Calu3 (cell line): ENCODE data around the gene BPIFB3. TPM values are rescaled to one million over a fixed set of nuclear protein-coding genes. Genes with fewer than 3 reads are reported as not detected.

Experiments used
- BruUV-seq: library from RNA; stranded (reverse); fragments of 400-500 nt; replicated peaks from 2 replicates; lab custom pipeline; 2021; lab: Mats Ljungman, UMichigan
- CTCF ChIA-PET: fragments of 300-600 bp; sonication (Branson Sonifier 250); formaldehyde crosslinking; loops from one replicate; lab custom pipeline; 2022; ENCODE audit warnings: antibody characterized with exemption; lab: Charles Lee
- DNase-seq: peaks from one replicate; pipeline ENCODE4 v3.0.0; 2022
- H3K27ac Mint-ChIP-seq: one replicate; pipeline ENCODE4 v1.8.0; 2022; ENCODE audit warnings: mixed read lengths; ENCODE audit not compliant: unreplicated experiment
- H3K27me3 Mint-ChIP-seq: one replicate; pipeline ENCODE4 v1.8.0; 2022; ENCODE audit warnings: mixed read lengths; ENCODE audit not compliant: unreplicated experiment
- H3K36me3 Mint-ChIP-seq: one replicate; pipeline ENCODE4 v1.8.0; 2022; ENCODE audit warnings: mild to moderate bottlenecking, moderate library complexity, mixed read lengths; ENCODE audit not compliant: insufficient read depth, unreplicated experiment
- H3K4me1 Mint-ChIP-seq: one replicate; pipeline ENCODE4 v1.8.0; 2022; ENCODE audit warnings: mild to moderate bottlenecking, low read depth, mixed read lengths; ENCODE audit not compliant: unreplicated experiment
- H3K4me3 Mint-ChIP-seq: one replicate; pipeline ENCODE4 v1.8.0; 2022; ENCODE audit warnings: mild to moderate bottlenecking, low read depth, moderate library complexity, mixed read lengths; ENCODE audit not compliant: unreplicated experiment
- H3K9me3 Mint-ChIP-seq: one replicate; pipeline ENCODE4 v1.8.0; 2022; ENCODE audit warnings: low read depth, mixed read lengths; ENCODE audit not compliant: unreplicated experiment
- intact Hi-C: fragments of 100-400 bp; cut with micrococcal nuclease; formaldehyde crosslinking; loops from one replicate; pipeline ENCODE4 v1.10.0; 2022; ENCODE audit not compliant: unreplicated experiment
- total RNA-seq: library from RNA; stranded (reverse); gene quantifications from 2 replicates; pipeline ENCODE4 v1.2.3, GENCODE V29; 2022
- TF ChIP-seq, protein P1 (sequence below): fragments of 200-600 bp; IDR thresholded peaks from one replicate; pipeline ENCODE4 v1.8.0; 2022; ENCODE audit warnings: antibody characterized with exemption; ENCODE audit not compliant: unreplicated experiment

BPIFB3 gene
- total RNA-seq, 1 experiment from 2014 or later, result not detected

DNA sequence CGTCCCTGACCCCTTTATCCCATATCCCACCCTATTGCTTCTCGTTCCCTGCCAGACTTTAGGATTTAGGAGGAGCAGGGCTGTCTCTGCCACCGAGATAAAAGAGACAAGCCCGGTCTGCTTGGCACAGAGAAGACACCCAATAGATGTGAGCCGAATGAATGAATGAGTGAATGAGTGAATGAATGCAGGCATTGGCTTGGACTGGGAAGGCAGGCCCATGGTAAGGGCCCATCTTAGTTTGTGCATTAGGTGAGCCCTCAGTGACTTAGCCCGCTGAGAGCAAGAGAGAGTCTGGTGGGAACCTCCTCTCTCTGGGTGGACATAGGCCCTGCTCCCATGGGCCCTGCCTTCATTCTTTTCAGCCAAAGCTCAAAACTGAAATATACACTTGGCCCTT lies 23.1 kb upstream of the BPIFB3 start:
- no peaks in the 10 kb centered on the region for H3K4me1 Mint-ChIP-seq
- no peak for DNase-seq
- H3K27me3 Mint-ChIP-seq, result no peaks in the 10 kb centered on the region
- no TSS peak for BruUV-seq
- no peaks in the 10 kb centered on the region for H3K9me3 Mint-ChIP-seq
- CTCF ChIA-PET, result interaction anchor here (0.6 kb wide), 1 partner anchor 1446 kb away, joined by 3 read pairs; no protein-coding TSS in a partner anchor
- intact Hi-C loops, result no loop called here
- no peak overlapping the region for H3K27ac Mint-ChIP-seq
- TF ChIP-seq, protein P1, sequence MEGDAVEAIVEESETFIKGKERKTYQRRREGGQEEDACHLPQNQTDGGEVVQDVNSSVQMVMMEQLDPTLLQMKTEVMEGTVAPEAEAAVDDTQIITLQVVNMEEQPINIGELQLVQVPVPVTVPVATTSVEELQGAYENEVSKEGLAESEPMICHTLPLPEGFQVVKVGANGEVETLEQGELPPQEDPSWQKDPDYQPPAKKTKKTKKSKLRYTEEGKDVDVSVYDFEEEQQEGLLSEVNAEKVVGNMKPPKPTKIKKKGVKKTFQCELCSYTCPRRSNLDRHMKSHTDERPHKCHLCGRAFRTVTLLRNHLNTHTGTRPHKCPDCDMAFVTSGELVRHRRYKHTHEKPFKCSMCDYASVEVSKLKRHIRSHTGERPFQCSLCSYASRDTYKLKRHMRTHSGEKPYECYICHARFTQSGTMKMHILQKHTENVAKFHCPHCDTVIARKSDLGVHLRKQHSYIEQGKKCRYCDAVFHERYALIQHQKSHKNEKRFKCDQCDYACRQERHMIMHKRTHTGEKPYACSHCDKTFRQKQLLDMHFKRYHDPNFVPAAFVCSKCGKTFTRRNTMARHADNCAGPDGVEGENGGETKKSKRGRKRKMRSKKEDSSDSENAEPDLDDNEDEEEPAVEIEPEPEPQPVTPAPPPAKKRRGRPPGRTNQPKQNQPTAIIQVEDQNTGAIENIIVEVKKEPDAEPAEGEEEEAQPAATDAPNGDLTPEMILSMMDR, result no peak
- H3K36me3 Mint-ChIP-seq, result no peaks in the 10 kb centered on the region
- no peak overlapping the region for H3K4me3 Mint-ChIP-seq

- no peaks in the 10 kb centered on the region for H3K36me3 Mint-ChIP-seq
- H3K4me3 Mint-ChIP-seq, result no peak within 1 kb of the TSS
- no peaks in the 10 kb centered on the region for H3K27me3 Mint-ChIP-seq
- TF ChIP-seq, protein P1, result no peak
- CTCF ChIA-PET, result no interaction called here
- H3K27ac Mint-ChIP-seq, result no peak within 1 kb of the TSS
- no peak for DNase-seq
- H3K9me3 Mint-ChIP-seq, result no peaks in the 10 kb centered on the region
- intact Hi-C loops, result no loop called here
- BruUV-seq, result no TSS peak
- no peaks in the 10 kb centered on the region for H3K4me1 Mint-ChIP-seq
Observed at GRCh38 chr20:33031531-33031930, 22.2 kb upstream of the BPIFB3 start, which contains the start of gene BPIFB6. BPIFB6 (plus strand) TSS chr20:33031648; CDS start chr20:33031648, 0 bp downstream.

GRCh38 chr20:33032555-33032954 lies 21.1 kb upstream of the BPIFB3 start:
- Mint-ChIP-seq H3K27me3 (peaks cover 4% of the 10 kb centered on the region), H3K9me3 (no peaks in the 10 kb centered on the region), H3K27ac (no peak overlapping the region), H3K4me1 (no peaks in the 10 kb centered on the region), H3K4me3 (no peak overlapping the region), H3K36me3 (no peaks in the 10 kb centered on the region)
- TF ChIP-seq, protein P1, result no peak
- no peak for DNase-seq
- no TSS peak for BruUV-seq
- intact Hi-C loops, result no loop called here
- CTCF ChIA-PET, result no interaction called here

DNA sequence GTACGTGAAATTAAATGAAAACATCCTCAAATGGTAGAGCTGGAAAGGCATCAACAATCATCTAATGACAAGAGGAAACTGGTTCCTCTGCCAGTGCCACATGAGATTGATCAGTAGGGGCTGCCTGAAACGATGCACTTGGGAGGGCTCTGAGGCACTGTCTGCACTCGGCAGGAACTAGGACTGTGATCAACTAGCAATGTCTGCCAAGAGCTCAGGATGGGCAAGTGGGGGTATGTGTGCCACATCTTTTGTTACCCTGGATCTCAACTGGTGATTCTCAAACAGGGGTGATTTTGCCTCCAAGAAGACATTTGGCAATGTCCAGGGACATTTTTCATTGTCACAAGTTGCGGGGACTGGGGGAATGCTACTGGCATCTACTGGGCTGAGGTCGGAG lies 20.3 kb upstream of the BPIFB3 start:
- H3K4me1 Mint-ChIP-seq, result no peaks in the 10 kb centered on the region
- H3K9me3 Mint-ChIP-seq, result no peaks in the 10 kb centered on the region
- peaks cover 13% of the 10 kb centered on the region for H3K27me3 Mint-ChIP-seq
- H3K4me3 Mint-ChIP-seq, result no peak overlapping the region
- TF ChIP-seq, protein P1, result no peak
- DNase-seq, result no peak
- H3K27ac Mint-ChIP-seq, result no peak overlapping the region
- intact Hi-C loops, result no loop called here
- CTCF ChIA-PET, result no interaction called here
- no TSS peak for BruUV-seq
- H3K36me3 Mint-ChIP-seq, result no peaks in the 10 kb centered on the region
